ENCODE results near the gene MPPED2.

Gene MPPED2

GRCh38 chr11:30483056-30483455 lies 103.1 kb downstream of the MPPED2 start:
- DNase-seq: no peak

DNA sequence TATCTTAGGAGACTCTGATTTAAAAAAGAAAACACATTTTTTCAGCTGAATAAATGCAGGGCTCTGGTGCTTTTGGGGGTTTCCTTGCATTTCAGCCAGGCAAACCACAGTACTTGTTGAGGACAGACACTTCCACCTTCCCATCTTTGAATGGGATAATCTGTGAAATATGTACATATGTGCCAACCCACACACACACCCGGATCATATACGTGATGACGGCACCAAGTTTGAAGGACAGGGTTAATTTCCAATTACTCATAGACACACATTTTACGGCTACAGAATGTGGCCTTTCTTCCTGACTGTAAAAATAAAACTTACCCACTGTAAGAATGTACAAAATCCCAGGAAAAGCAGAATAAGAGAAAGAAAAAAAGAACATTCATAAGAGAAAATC lies 104.4 kb downstream of the MPPED2 start:
- no peak for DNase-seq

- no peak for DNase-seq
Observed at GRCh38 chr11:30481330-30481729, 104.8 kb downstream of the MPPED2 start.

DNA sequence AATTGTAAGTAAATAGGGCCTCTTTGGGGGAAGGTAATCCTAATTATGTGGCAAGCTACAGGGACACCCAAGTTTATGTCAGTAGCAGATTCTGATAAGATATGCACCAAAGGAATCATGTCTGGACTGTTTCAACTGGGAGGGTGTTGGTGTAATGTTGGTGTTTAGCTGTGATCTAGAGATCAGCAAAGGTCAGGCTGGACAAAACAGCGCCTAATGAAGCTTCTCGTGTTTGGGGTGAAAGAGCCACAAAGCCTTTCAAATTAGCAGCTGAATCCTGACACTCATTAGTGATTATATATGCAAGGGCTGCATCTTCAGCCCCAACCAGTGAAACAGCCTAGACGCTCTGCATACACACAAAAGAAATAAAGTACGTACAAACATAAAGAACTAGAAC lies 106.3 kb downstream of the MPPED2 start:
- DNase-seq: no peak

GRCh38 chr11:30478923-30479322 lies 107.2 kb downstream of the MPPED2 start:
- DNase-seq: no peak

DNA sequence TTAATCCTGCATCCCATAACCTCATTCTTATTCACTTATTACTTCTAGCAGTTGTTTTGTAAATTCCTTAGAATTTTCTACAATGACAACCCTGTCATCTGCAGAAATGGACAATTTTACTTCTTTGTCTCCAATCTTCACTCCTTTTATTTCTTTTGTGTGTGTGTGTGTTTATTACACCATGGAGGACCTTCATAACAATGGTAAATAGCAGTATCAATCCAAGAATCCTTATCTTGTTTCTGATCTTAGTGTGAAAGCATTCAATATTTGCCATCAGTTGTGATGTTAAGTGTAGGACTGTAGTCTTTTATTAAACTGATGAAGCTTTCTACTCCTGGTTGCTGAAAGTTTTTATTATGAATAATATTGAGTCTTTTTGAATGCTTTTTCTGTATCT lies 109.1 kb downstream of the MPPED2 start:
- DNase-seq: no peak

DNA sequence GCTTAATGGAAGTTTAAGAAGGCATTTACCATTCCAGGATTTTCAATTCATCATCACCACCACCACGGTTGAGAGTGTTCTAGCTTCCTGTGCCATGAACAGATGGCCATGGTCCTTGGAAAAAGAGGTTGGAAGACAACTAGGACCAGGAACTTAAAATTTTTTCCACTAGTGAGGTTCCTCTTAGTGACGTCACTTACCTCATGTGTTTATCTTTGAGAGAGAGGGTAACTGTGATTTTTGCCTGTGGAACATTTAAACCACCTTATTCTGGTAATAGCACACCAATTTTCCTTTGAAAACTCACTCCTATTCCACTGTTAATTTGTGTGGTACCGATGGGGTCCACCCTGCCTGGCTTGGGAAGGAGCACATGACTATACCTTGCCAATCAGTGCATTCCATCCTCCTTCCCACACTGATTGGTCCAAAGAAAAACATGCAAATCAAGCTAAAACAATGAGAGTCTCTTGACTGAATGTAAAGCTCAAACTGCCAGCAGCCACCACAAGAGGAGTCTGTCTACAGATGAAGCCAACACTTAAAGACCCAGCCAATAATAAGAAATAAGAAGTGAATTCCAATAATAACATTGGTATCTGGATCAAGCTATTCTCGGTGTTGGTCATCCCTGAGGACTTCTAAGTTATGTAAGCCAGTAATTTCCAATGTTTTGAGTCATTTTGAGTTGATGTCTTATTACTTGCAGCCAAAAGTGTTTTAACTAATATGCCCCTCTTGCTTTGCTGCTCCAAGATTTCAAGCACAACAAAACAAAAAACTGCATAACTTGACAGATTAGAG lies 111.8 kb downstream of the MPPED2 start:
- DNase-seq: no peak

DNA sequence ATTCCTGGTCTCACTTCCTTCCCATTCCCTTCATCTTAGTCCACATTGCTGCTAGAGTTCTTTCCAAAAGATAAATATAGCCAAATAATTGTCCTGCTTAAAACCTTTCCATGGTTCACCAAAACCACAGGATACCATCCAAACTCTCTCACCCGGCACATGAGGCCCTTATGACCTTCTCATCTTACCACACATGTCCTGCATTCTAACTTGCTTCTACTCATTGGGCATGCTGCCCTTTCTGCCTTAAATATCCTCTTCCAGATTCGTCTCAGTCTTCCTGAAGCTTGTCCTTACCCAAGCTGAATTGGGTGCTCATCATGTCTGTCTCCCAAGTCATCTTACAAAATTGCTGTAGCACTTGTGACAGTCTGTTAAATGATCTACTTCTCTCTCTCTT lies 114.9 kb downstream of the MPPED2 start:
- no peak for DNase-seq

DNA sequence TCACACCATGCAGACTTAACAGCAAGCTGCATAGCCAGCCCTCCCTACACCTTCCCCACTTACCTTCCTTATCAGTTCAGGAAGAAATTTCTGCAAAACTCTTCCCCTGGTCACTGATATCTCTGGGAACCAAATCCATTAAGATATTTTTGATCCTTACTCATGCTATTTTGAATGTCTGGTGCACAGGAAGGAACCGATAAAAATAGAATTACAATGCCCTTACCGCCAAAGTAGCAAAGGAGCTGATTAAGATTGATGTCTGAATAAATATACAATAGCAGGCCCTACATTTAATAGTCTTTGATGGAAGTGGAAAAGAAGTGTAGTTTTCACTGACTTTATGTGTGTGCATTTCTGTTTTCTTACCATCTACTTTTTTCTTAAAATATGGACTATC lies 117.3 kb downstream of the MPPED2 start:
- DNase-seq: no peak

- DNase-seq: no peak
Observed at GRCh38 chr11:30467176-30467575, 119.0 kb downstream of the MPPED2 start.

DNA sequence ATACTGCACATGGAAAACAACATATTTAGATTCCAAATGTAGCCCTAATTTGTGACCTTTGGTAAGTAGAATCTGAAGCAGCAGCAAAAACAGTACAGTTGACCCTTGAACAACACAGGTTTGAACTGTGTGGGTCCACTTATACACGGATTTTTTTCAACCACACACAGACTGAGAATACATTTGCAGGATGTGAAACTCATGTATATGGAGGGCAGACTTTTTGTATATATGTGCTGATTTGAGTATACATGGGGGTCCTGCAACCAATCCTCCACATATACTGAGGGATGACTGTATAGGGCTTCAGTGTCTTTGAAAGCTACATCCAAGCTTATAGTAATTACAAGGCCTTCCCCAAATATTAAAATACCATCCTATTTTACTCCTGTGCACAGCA lies 120.5 kb downstream of the MPPED2 start:
- DNase-seq: no peak

GRCh38 chr11:30465192-30465591 lies 121.0 kb downstream of the MPPED2 start:
- no peak for DNase-seq

- DNase-seq: no peak
Observed at GRCh38 chr11:30463266-30463665, 122.9 kb downstream of the MPPED2 start.

- DNase-seq: no peak
Observed at GRCh38 chr11:30462421-30462820, 123.7 kb downstream of the MPPED2 start.

DNA sequence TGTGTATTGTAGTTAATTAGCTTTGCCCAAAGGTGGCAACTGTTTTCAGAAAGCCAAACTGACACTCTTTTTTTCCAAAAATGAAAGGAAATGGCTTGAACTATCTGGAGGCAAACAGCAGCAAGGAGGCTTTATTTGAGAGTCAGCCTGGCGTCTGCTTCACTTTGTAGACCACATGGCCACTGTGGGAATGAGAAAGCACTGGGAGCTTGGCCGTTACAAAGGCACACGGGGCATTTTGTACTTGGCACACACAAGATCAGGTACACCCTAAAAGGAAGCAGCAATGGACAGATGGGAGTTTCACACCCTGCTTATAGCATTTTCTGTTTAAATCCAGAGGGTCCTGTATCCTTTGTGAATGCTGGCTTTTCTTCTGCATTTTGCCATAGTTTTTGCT lies 126.3 kb downstream of the MPPED2 start:
- no peak for DNase-seq

DNA sequence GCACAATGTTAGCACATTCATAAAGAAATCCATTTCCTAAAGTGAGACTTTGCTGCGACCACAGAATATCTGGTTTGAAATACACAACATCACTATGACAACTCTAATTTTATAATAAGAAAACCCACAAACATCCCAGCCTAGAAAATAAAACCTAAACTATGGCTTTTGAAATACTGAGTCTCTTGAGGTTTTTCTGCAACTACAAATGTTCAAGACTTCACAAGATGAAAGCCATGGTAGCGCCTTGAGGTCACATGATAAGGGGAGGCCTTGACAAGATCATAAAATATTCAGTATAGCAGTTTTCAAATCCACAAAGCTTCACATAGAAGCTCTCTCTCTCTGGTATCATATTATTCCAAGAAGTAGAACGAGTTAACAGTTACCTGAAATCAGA lies 126.8 kb downstream of the MPPED2 start:
- DNase-seq: no peak

GRCh38 chr11:30458541-30458940 lies 127.6 kb downstream of the MPPED2 start:
- no peak for DNase-seq

GRCh38 chr11:30457087-30457486 lies 129.1 kb downstream of the MPPED2 start:
- DNase-seq: no peak

DNA sequence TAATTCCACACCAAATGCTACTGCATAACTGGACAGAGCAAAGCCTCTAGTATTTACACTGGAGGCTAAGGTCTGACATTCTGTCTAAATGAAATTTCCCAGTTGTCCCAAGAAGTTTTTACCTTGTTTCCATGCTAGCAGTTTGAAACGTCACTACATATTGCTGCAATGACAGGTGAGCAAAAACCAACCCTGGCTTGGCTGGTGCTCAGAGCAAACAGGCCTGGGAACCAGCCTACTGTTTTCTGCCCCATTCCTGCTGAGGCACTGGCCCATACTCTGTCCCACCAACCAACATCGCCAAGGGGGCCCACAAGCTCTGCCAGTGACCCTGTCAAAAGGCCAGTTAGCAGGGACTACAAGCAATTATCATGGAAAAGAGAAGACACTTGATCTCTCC lies 131.1 kb downstream of the MPPED2 start:
- DNase-seq: no peak

DNA sequence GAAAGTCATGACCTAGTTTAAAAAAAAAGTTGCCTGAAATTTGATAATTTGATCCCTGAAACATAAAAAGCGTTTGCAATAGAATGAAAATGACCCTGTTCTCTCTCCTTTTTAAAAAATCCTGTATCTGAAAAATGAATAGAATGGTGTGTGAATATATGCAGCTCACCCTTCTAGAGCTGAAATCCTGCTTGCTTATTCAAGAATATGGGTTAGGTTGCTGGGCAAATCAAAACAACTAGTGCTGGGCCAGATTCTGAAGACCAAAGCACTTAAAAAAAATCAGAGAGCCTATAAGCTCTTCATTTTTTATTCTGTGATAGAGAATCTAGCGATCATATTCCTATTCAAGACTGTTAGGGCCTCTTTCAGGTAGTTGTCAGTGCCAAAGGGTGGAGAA lies 131.6 kb downstream of the MPPED2 start:
- no peak for DNase-seq

GRCh38 chr11:30454111-30454510 lies 132.0 kb downstream of the MPPED2 start:
- DNase-seq: no peak

DNA sequence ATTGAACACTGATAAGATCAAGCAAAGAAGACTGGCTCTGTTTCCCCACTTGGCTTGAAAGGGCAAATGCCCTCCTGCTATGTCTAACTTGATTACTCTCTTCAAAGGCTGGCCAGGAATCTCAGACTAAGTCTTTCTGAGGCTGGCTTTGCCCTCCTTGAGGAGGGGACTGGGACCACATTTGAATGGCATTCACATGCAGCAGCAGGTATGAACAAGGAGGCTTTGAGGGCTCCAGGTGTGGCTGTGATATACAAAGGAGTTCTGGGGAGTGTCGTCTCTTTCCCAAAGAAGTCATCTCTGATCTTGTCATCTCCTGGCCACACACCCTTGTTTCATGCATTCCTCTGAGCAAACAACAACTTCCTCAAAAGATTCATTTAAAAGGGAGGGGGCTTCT lies 132.4 kb downstream of the MPPED2 start:
- DNase-seq: no peak

- no peak for DNase-seq
Observed at GRCh38 chr11:30452842-30453241, 133.3 kb downstream of the MPPED2 start.

DNA sequence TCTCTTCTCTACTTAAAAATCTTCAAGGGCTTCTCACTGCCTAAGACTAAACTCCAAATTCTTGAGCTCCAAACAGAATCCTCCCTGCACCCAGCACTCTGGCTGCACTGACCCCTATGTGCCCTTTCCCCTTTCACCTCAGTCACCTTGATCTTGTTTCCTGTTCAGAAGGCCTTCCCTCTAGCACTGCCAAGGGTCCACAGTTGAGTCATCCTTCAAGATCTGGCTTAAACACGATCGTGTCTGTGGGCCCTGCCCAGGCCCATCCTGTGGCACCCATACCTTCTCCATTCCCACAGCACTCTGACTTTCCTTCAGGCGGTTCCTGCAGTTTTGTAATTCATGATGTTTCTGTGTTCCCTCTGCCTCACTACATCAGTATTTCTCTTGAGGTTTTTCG lies 134.0 kb downstream of the MPPED2 start:
- no peak for DNase-seq

DNA sequence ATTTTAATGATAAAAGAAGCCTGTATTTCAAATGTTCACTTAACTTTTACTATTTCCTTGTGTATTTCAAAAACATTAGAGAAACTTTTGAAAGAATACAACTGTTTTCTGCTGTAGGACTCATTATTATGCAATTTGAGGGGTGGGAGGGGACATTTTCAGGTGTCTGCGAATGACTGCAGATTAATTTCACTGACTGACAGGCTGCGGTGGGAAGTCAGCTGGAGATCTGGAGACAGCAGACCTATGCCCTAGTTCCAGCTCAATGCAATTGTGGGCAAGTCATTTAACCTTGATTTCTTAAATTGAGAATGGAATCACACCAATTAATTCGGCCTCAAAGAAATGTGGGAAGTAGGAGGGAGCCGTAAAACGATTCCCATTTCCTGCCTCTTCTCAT lies 134.5 kb downstream of the MPPED2 start:
- no peak for DNase-seq
